Nasal cavity respiratory epithelium epithelial cell of viscerocranial mucosa (primary cell): ENCODE measurements around the gene DXO. TPM values are rescaled to one million over a fixed set of nuclear protein-coding genes. Genes with fewer than 3 reads are reported as not detected.

Source experiments
- total RNA-seq: library from RNA; depleted of rRNA; stranded (reverse); fragments of >200 nt; gene quantifications from 2 replicates; pipeline ENCODE4 v1.2.3, GENCODE V29; 2014

Gene DXO
- 10.0 and 10.9 TPM in 2 replicates for total RNA-seq

GRCh38 chr6:31971993-31972708 lies at the start of gene DXO:
Gene DXO (minus strand): TSS chr6:31972138. CDS start chr6:31971675, 463 bp downstream.

GRCh38 chr6:32014547-32014946 lies 42.6 kb upstream of the DXO start, which contains the start of gene C4B:
Gene C4B (plus strand): TSS chr6:32014795. CDS start chr6:32014846, 51 bp downstream.

GRCh38 chr6:31981744-31982143 lies 9.8 kb upstream of the DXO start, which contains the start of gene C4A:
Gene C4A (plus strand): TSS chr6:31982057. CDS start chr6:31982108, 51 bp downstream.

GRCh38 chr6:31958741-31959739 lies 12.9 kb downstream of the DXO start, which contains the start of the genes NELFE and SKIC2:
Gene NELFE (minus strand): TSS chr6:31958971. CDS start chr6:31958446, 525 bp downstream.
Gene SKIC2 (plus strand): TSS chr6:31959175. CDS start chr6:31959193, 18 bp downstream.

GRCh38 chr6:31945507-31946369 lies 26.2 kb downstream of the DXO start, which contains the start of gene CFB:
Gene CFB (plus strand): TSS chr6:31946095. CDS start chr6:31946222, 127 bp downstream.

GRCh38 chr6:31927242-31927862 lies 44.6 kb downstream of the DXO start, which contains the start of gene C2:
Gene C2 (plus strand): TSS chr6:31927717. CDS start chr6:31927753, 36 bp downstream.

Other genes starting within 250 kb of the DXO start
- gene MPIG6B, start 248.8 kb downstream of the DXO start, total RNA-seq: not detected in 2 replicates
- 16.2 and 19.8 TPM in 2 replicates for gene DDAH2, start 242.8 kb downstream of the DXO start, total RNA-seq
- 269 and 558 TPM in 2 replicates for gene CLIC1, start 235.6 kb downstream of the DXO start, total RNA-seq
- gene MSH5, start 232.1 kb downstream of the DXO start, total RNA-seq: 3.4 and 3.5 TPM in 2 replicates
- gene SAPCD1, start 209.5 kb downstream of the DXO start, total RNA-seq: 0.57 TPM in 1 of 2 replicates, not detected in the other
- 0.34 and 1.00 TPM in 2 replicates for gene VWA7, start 194.8 kb downstream of the DXO start, total RNA-seq
- 61.2 and 98.7 TPM in 2 replicates for gene VARS1, start 176.4 kb downstream of the DXO start, total RNA-seq
- 14.4 and 35.5 TPM in 2 replicates for gene LSM2, start 165.2 kb downstream of the DXO start, total RNA-seq
- 1.0 and 1.1 TPM in 2 replicates for gene HSPA1L, start 156.9 kb downstream of the DXO start, total RNA-seq
- 29.7 and 211 TPM in 2 replicates for gene HSPA1A, start 156.6 kb downstream of the DXO start, total RNA-seq
- 81.7 and 305 TPM in 2 replicates for gene HSPA1B, start 144.4 kb downstream of the DXO start, total RNA-seq
- 64.1 and 103 TPM in 2 replicates for gene NEU1, start 109.3 kb downstream of the DXO start, total RNA-seq
- gene SLC44A4, start 93.1 kb downstream of the DXO start, total RNA-seq: 2.1 and 3.1 TPM in 2 replicates
- gene EHMT2, start 74.4 kb downstream of the DXO start, total RNA-seq: 13.7 and 47.4 TPM in 2 replicates
- gene ZBTB12, start 70.1 kb downstream of the DXO start, total RNA-seq: 1.4 and 4.1 TPM in 2 replicates
- 0.71 and 1.0 TPM in 2 replicates for gene C2, start 44.4 kb downstream of the DXO start, total RNA-seq
- gene CFB, start 26.0 kb downstream of the DXO start, total RNA-seq: 1.7 and 11.2 TPM in 2 replicates
- gene NELFE, start 13.2 kb downstream of the DXO start, total RNA-seq: 109 and 155 TPM in 2 replicates
- 49.6 and 62.5 TPM in 2 replicates for gene SKIC2, start 13.0 kb downstream of the DXO start, total RNA-seq
- gene C4A, start 9.9 kb upstream of the DXO start, total RNA-seq: 1.3 and 1.4 TPM in 2 replicates
- 2.1 TPM in 2 replicates for gene C4B, start 42.7 kb upstream of the DXO start, total RNA-seq
- 0.28 TPM in 1 of 2 replicates, not detected in the other for gene CYP21A2, start 66.3 kb upstream of the DXO start, total RNA-seq
- gene TNXB, start 137.2 kb upstream of the DXO start, total RNA-seq: 1.0 and 2.1 TPM in 2 replicates
- 11.6 and 20.2 TPM in 2 replicates for gene ATF6B, start 156.1 kb upstream of the DXO start, total RNA-seq
- 3.7 and 5.5 TPM in 2 replicates for gene FKBPL, start 158.2 kb upstream of the DXO start, total RNA-seq
- not detected in 2 replicates for gene PRRT1, start 179.8 kb upstream of the DXO start, total RNA-seq
- gene PPT2, start 182.0 kb upstream of the DXO start, total RNA-seq: 6.8 and 8.5 TPM in 2 replicates
- gene EGFL8, start 192.5 kb upstream of the DXO start, total RNA-seq: 0.34 and 1.3 TPM in 2 replicates
- 7.5 and 19.6 TPM in 2 replicates for gene AGPAT1, start 203.9 kb upstream of the DXO start, total RNA-seq
- gene RNF5, start 206.3 kb upstream of the DXO start, total RNA-seq: 14.6 and 29.7 TPM in 2 replicates
- gene AGER, start 212.1 kb upstream of the DXO start, total RNA-seq: 0.14 and 0.34 TPM in 2 replicates
- 25.3 and 39.5 TPM in 2 replicates for gene PBX2, start 218.1 kb upstream of the DXO start, total RNA-seq
- 0.71 and 1.0 TPM in 2 replicates for gene GPSM3, start 220.5 kb upstream of the DXO start, total RNA-seq